ENCODE measurements around the gene PELI2. TPM values are rescaled to one million over a fixed set of nuclear protein-coding genes. Genes with fewer than 3 reads are reported as not detected.

The PELI2 gene
- total RNA-seq, 1 experiment from 2014 or later = 10.0 TPM

- H3K4me2 ChIP-seq = no peak overlapping the region
- H4K20me1 ChIP-seq (ENCODE audit: insufficient read depth) = no peaks in the 10 kb centered on the region; the same call in 1 of the 2 replicates
- H3K27ac ChIP-seq = no peak overlapping the region
- POLR2A ChIA-PET (ENCODE audit: unreplicated experiment) = no interaction called here
- H3K79me2 ChIP-seq (ENCODE audit: low read depth) = no peaks in the 10 kb centered on the region
- TF ChIP-seq EZH2 (IDR thresholded peaks at IDR 0.05; ENCODE audit: low read depth) (no peak), CTCF (conservative IDR thresholded peaks at IDR 0.05) (no peak)
- H3K4me1 ChIP-seq (replicated peaks; ENCODE audit: insufficient read depth) = no peaks in the 10 kb centered on the region
- no TSS peak for BruUV-seq (replicated peaks)
- H2AFZ ChIP-seq = no peak overlapping the region
- no peak for DNase-seq
- H3K9me2 ChIP-seq (ENCODE audit: insufficient read depth) = no peaks in the 10 kb centered on the region
- intact Hi-C loops (cut with micrococcal nuclease; ENCODE audit: unreplicated experiment) = no loop called here
- H3K27me3 ChIP-seq (ENCODE audit: insufficient read depth, low read depth) = no peaks in the 10 kb centered on the region
- CTCF ChIA-PET = no interaction called here
- no peak overlapping the region for H3K4me3 ChIP-seq
- H3K9me3 ChIP-seq (ENCODE audit: insufficient read depth, low read depth) = no peaks in the 10 kb centered on the region
- H3F3A ChIP-seq (ENCODE audit: insufficient read depth, low read depth) = no peaks in the 10 kb centered on the region
- no peaks in the 10 kb centered on the region for H3K36me3 ChIP-seq (ENCODE audit: low read depth)
These were observed 25.4 kb upstream of the PELI2 start for GRCh38 chr14:56092763-56093162.

- Histone ChIP-seq H3K9me3 (ENCODE audit: insufficient read depth, low read depth) (no peaks in the 10 kb centered on the region), H3F3A (ENCODE audit: insufficient read depth, low read depth) (no peaks in the 10 kb centered on the region), H3K9me2 (ENCODE audit: insufficient read depth) (no peaks in the 10 kb centered on the region), H3K4me3 (no peak overlapping the region), H2AFZ (no peak overlapping the region), H3K27me3 (ENCODE audit: insufficient read depth, low read depth) (no peaks in the 10 kb centered on the region), H3K4me1 (replicated peaks; ENCODE audit: insufficient read depth) (no peaks in the 10 kb centered on the region), H3K4me2 (no peak overlapping the region), H3K36me3 (ENCODE audit: low read depth) (no peaks in the 10 kb centered on the region), H4K20me1 (ENCODE audit: insufficient read depth) (no peaks in the 10 kb centered on the region; the same call in 1 of the 2 replicates), H3K79me2 (ENCODE audit: low read depth) (no peaks in the 10 kb centered on the region), H3K27ac (no peak overlapping the region)
- DNase-seq = no peak
- TF ChIP-seq EZH2 (IDR thresholded peaks at IDR 0.05; ENCODE audit: low read depth) (no peak), CTCF (conservative IDR thresholded peaks at IDR 0.05) (no peak)
- no TSS peak for BruUV-seq (replicated peaks)
- POLR2A ChIA-PET (ENCODE audit: unreplicated experiment) = no interaction called here
- intact Hi-C loops (cut with micrococcal nuclease; ENCODE audit: unreplicated experiment) = no loop called here
- CTCF ChIA-PET = no interaction called here
These were observed 24.1 kb upstream of the PELI2 start for GRCh38 chr14:56094076-56094475.

GRCh38 chr14:56098021-56098420, 20.2 kb upstream of the PELI2 start:
- DNase-seq = no peak
- POLR2A ChIA-PET (ENCODE audit: unreplicated experiment) = no interaction called here
- Histone ChIP-seq H3K36me3 (ENCODE audit: low read depth) (no peaks in the 10 kb centered on the region), H3K27me3 (ENCODE audit: insufficient read depth, low read depth) (no peaks in the 10 kb centered on the region), H2AFZ (no peak overlapping the region), H3K4me2 (no peak overlapping the region), H3K4me1 (replicated peaks; ENCODE audit: insufficient read depth) (no peaks in the 10 kb centered on the region), H3K9me3 (ENCODE audit: insufficient read depth, low read depth) (no peaks in the 10 kb centered on the region), H3F3A (ENCODE audit: insufficient read depth, low read depth) (no peaks in the 10 kb centered on the region), H3K79me2 (ENCODE audit: low read depth) (no peaks in the 10 kb centered on the region), H3K9me2 (ENCODE audit: insufficient read depth) (no peaks in the 10 kb centered on the region), H3K27ac (no peak overlapping the region), H3K4me3 (no peak overlapping the region), H4K20me1 (ENCODE audit: insufficient read depth) (no peaks in the 10 kb centered on the region)
- CTCF ChIA-PET = interaction anchor here (0.6 kb wide), 1 partner anchor 27 kb away, joined by 3 read pairs; no protein-coding TSS in a partner anchor
- intact Hi-C loops (cut with micrococcal nuclease; ENCODE audit: unreplicated experiment) = no loop called here
- TF ChIP-seq CTCF (conservative IDR thresholded peaks at IDR 0.05) (no peak), EZH2 (IDR thresholded peaks at IDR 0.05; ENCODE audit: low read depth) (no peak)
- no TSS peak for BruUV-seq (replicated peaks)

Data from PC-9 (cell line).